NB4 (cell line): Measurements from ENCODE around the gene ELK3.

ENCODE experiments used
- CTCF ChIP-seq: IDR thresholded peaks from one replicate; pipeline ENCODE4 v1.5.1; 2012; ENCODE audit warnings: low read depth, low read length
- MYC ChIP-seq: IDR thresholded peaks from 2 replicates; pipeline ENCODE4 v1.6.1; 2011; ENCODE audit warnings: low read depth, low read length
- POLR2A ChIP-seq: IDR thresholded peaks from 2 replicates; pipeline ENCODE4 v1.6.1; 2011; ENCODE audit warnings: mild to moderate bottlenecking; ENCODE audit not compliant: insufficient read length; ENCODE audit errors: extremely low read depth
- TF ChIP-seq, protein P1 (sequence below): IDR thresholded peaks from 2 replicates; pipeline ENCODE4 v1.6.1; 2011; ENCODE audit warnings: low read depth, low read length

- no peak for TF ChIP-seq CTCF
- no peak for TF ChIP-seq POLR2A
- TF ChIP-seq, protein P1, sequence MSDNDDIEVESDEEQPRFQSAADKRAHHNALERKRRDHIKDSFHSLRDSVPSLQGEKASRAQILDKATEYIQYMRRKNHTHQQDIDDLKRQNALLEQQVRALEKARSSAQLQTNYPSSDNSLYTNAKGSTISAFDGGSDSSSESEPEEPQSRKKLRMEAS = no peak
- no peak for TF ChIP-seq MYC
Observed at GRCh38 chr12:96172981-96173380, 21.2 kb upstream of the ELK3 start.
